ENCODE data around the gene CEL. TPM values are rescaled to one million over a fixed set of nuclear protein-coding genes. Genes with fewer than 3 reads are reported as not detected.

Gene CEL
- total RNA-seq, 1 experiment from 2014 or later = 3.6 TPM

DNA sequence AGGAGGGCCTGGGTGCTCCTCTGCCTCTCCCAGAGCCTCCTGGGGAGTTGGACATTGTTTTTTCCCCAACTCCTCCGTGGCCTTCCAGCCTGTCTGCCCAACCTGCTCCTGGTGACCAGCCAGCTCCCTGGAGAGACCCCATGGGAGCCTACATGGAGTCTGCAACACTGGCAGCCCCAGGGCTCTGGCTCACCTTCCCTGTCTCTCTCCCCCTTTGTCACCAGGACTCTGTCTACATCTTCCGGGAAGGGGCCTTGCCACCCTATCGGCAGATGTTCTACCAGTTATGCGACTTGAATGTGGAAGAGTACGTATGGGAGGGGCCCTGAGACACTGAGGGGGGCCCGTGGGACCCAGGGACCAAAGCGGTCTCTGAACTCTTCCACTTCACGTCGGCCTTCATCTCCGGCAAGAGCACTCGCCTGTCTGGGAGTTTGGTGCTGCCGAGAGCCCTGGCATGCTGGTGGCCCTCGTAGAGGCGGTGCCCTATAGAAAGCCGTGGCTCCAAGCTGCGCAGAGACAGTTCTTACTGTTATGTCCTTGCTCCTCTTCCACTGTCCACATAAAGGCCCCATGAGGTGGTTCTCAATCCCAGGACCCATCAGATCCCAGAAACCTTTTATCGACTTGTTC, 5.9 kb upstream of the CEL start:
- Histone ChIP-seq H3T11ph (ENCODE audit: low read length) (no peak overlapping the region), H2AK5ac (ENCODE audit: insufficient read length, low read length) (no peak overlapping the region), H3K4me1 (ENCODE audit: insufficient read depth, low read length) (peaks cover 2% of the 10 kb centered on the region; the same call in 1 of the 2 replicates), H2BK20ac (ENCODE audit: low read depth, low read length, poor library complexity, severe bottlenecking) (no peak overlapping the region), H3K27me3 (ENCODE audit: insufficient read depth, low read length) (no peaks in the 10 kb centered on the region), H2BK15ac (ENCODE audit: low read depth, low read length) (no peak overlapping the region), H2BK12ac (ENCODE audit: insufficient read length, low read depth, low read length) (no peak overlapping the region), H3K56ac (ENCODE audit: insufficient read length, low read depth, low read length) (no peak overlapping the region), H3K14ac (ENCODE audit: insufficient read depth, low read length) (no peak overlapping the region), H2BK120ac (ENCODE audit: low read depth, low read length, poor library complexity, severe bottlenecking) (no peak overlapping the region), H3K23me2 (ENCODE audit: insufficient read length, low read depth, low read length, poor library complexity, severe bottlenecking) (no peaks in the 10 kb centered on the region), H3K79me1 (ENCODE audit: insufficient read depth, low read depth, low read length, poor library complexity, severe bottlenecking) (no peaks in the 10 kb centered on the region), H3K9me3 (ENCODE audit: control insufficient read depth, low read depth, low read length) (no peaks in the 10 kb centered on the region), H4K5ac (ENCODE audit: insufficient read length, low read depth, low read length) (no peak overlapping the region), H2AFZ (ENCODE audit: low read length) (no peak overlapping the region), H2BK5ac (ENCODE audit: insufficient read length, low read length) (no peak overlapping the region), H3K4me2 (ENCODE audit: insufficient read depth, insufficient read length, low read length) (no peak overlapping the region), H3K18ac (ENCODE audit: insufficient read length, low read depth, low read length) (no peak overlapping the region), H3K23ac (ENCODE audit: insufficient read length, low read depth, low read length) (no peak overlapping the region), H3K9ac (ENCODE audit: extremely low read depth, insufficient read length, low read length) (no peak overlapping the region), H4K91ac (ENCODE audit: insufficient read length, low read depth, low read length) (no peak overlapping the region), H3K4ac (ENCODE audit: low read depth, low read length) (no peak overlapping the region), H4K8ac (replicated peaks; ENCODE audit: insufficient read length, low read depth, low read length) (no peak overlapping the region), H3K79me2 (ENCODE audit: insufficient read depth, low read length) (no peaks in the 10 kb centered on the region), H4K20me1 (ENCODE audit: control insufficient read depth, insufficient read depth, insufficient read length) (peaks cover 3% of the 10 kb centered on the region), H3K27ac (ENCODE audit: insufficient read length, low read depth, low read length) (no peak overlapping the region)
- DNase-seq = no peak
- H3K9me3 Mint-ChIP-seq = no peaks in the 10 kb centered on the region; a peak in 1 of 5 replicates
- peaks cover 29 to 66% (median 61%) of the 10 kb centered on the region in 3 experiments; a peak in 6 of 7 replicates for H3K36me3 Mint-ChIP-seq (ENCODE audit: insufficient read depth in 1 of 3, low read depth in 3 of 3)
- no peaks in the 10 kb centered on the region for H3K27me3 Mint-ChIP-seq (ENCODE audit: low read depth)
- H3K4me1 Mint-ChIP-seq = peaks cover 19 to 20% of the 10 kb centered on the region in 2 experiments
- H3K4me3 Mint-ChIP-seq = no peak overlapping the region
- no peak overlapping the region for H3K27ac Mint-ChIP-seq
- no CpG with 5 or more reads among the region's 17 CpGs for WGBS (ENCODE audit: extremely low coverage, insufficient read length, low lambda C conversion rate)
- TF ChIP-seq, protein P1, sequence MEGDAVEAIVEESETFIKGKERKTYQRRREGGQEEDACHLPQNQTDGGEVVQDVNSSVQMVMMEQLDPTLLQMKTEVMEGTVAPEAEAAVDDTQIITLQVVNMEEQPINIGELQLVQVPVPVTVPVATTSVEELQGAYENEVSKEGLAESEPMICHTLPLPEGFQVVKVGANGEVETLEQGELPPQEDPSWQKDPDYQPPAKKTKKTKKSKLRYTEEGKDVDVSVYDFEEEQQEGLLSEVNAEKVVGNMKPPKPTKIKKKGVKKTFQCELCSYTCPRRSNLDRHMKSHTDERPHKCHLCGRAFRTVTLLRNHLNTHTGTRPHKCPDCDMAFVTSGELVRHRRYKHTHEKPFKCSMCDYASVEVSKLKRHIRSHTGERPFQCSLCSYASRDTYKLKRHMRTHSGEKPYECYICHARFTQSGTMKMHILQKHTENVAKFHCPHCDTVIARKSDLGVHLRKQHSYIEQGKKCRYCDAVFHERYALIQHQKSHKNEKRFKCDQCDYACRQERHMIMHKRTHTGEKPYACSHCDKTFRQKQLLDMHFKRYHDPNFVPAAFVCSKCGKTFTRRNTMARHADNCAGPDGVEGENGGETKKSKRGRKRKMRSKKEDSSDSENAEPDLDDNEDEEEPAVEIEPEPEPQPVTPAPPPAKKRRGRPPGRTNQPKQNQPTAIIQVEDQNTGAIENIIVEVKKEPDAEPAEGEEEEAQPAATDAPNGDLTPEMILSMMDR (conservative IDR thresholded peaks at IDR 0.05) = no peak
